Measurements from ENCODE around the gene ENDOV. TPM values are rescaled to one million over a fixed set of nuclear protein-coding genes. Genes with fewer than 3 reads are reported as not detected.

The ENDOV gene
- total and polyA plus RNA-seq, 2 donors (not counting 3 experiments of a cell fraction or from before 2014, with no cell fraction given): 20.4 to 25.9 TPM

- intact Hi-C loops (cut with micrococcal nuclease): no loop called here
- Histone ChIP-seq H4K20me1 (replicated peaks; ENCODE audit: control insufficient read depth, extremely low read depth, insufficient read depth, low read length) (no peaks in the 10 kb centered on the region), H3K9me1 (replicated peaks; ENCODE audit: control insufficient read depth, extremely low read depth, insufficient read depth, low read length) (no peaks in the 10 kb centered on the region), H3K27ac (ENCODE audit: insufficient read depth, low read depth, low read length) (no peak overlapping the region), H3K36me3 (ENCODE audit: control insufficient read depth in 2 of 2, extremely low read depth in 1 of 2, insufficient read depth in 2 of 2, low read length in 2 of 2) (peaks cover 13 to 68% of the 10 kb centered on the region in 2 experiments), H2AFZ (ENCODE audit: low read depth, low read length) (no peak overlapping the region), H3K79me2 (ENCODE audit: control insufficient read depth, insufficient read depth, low read length) (no peaks in the 10 kb centered on the region), H3K9me3 (replicated peaks; ENCODE audit: control insufficient read depth, insufficient read depth, low read length) (no peaks in the 10 kb centered on the region), H3K9ac (replicated peaks; ENCODE audit: extremely low read depth, insufficient read depth, low read length) (no peak overlapping the region), H3K27me3 (ENCODE audit: control insufficient read depth in 2 of 2, insufficient read depth in 2 of 2, low read length in 2 of 2) (no peaks in the 10 kb centered on the region), H3K4me2 (ENCODE audit: insufficient read depth, low read length) (no peak overlapping the region), H3K4me1 (ENCODE audit: control insufficient read depth, extremely low read depth, insufficient read depth, low read length) (peaks cover 8% of the 10 kb centered on the region), H3K4me3 (replicated peaks in 1 of 3; ENCODE audit: insufficient read depth in 1 of 3, low read depth in 1 of 3, low read length in 3 of 3) (no peak overlapping the region)
- BruUV-seq (replicated peaks): no TSS peak
- TF ChIP-seq POLR2A (IDR thresholded peaks at IDR 0.05; ENCODE audit: low read depth, low read length) (no peak), GATA2 (IDR thresholded peaks at IDR 0.05; ENCODE audit: insufficient read depth, insufficient read length, low read depth, low read length) (no peak), POLR2AphosphoS5 (IDR thresholded peaks at IDR 0.05; ENCODE audit: insufficient read depth, low read depth, low read length) (no peak), CTCF (IDR thresholded peaks at IDR 0.05; ENCODE audit: extremely low read depth in 1 of 2, insufficient read depth in 1 of 2, low read depth in 1 of 2, low read length in 2 of 2) (no peak), MAX (IDR thresholded peaks at IDR 0.05; ENCODE audit: insufficient read depth, insufficient read length) (no peak), EZH2 (IDR thresholded peaks at IDR 0.05; ENCODE audit: borderline replicate concordance, low read depth, low read length, severe bottlenecking) (no peak), JUN (IDR thresholded peaks at IDR 0.05; ENCODE audit: borderline replicate concordance, insufficient read depth, insufficient read length, low read depth) (no peak), FOS (IDR thresholded peaks at IDR 0.05; ENCODE audit: borderline replicate concordance, insufficient read depth, low read length) (no peak), MYC (IDR thresholded peaks at IDR 0.05; ENCODE audit: low read depth, low read length) (no peak)
- ChIA-PET CTCF (no interaction called here), POLR2A (interaction anchor here (0.6 kb wide), 1 partner anchor 550 kb away, joined by 3 read pairs; no protein-coding TSS in a partner anchor)
- dilution Hi-C loops (cut with MboI; ENCODE audit: extremely low pct_ligation_motif_present, low sequenced_read_pairs): no loop called here
- DNase-seq (ENCODE audit: low read depth, low spot score): no peak
- FAIRE-seq: peak; percentile 12
Measured at GRCh38 chr17:80382446-80382845, 32.5 kb upstream of the ENDOV start.

Data from endothelial cell of umbilical vein (primary cell).